CD1c-positive myeloid dendritic cell (primary cell): ENCODE measurements around the gene CRYBB1.
A peak's percentile ranks its signal among the peaks of the same experiment; 100 is the strongest.

Experiments used
- DNase-seq: peaks from one replicate; pipeline ENCODE4 v3.0.0-alpha.2; 2016; ENCODE audit errors: extremely low spot score

Gene CRYBB1

DNA sequence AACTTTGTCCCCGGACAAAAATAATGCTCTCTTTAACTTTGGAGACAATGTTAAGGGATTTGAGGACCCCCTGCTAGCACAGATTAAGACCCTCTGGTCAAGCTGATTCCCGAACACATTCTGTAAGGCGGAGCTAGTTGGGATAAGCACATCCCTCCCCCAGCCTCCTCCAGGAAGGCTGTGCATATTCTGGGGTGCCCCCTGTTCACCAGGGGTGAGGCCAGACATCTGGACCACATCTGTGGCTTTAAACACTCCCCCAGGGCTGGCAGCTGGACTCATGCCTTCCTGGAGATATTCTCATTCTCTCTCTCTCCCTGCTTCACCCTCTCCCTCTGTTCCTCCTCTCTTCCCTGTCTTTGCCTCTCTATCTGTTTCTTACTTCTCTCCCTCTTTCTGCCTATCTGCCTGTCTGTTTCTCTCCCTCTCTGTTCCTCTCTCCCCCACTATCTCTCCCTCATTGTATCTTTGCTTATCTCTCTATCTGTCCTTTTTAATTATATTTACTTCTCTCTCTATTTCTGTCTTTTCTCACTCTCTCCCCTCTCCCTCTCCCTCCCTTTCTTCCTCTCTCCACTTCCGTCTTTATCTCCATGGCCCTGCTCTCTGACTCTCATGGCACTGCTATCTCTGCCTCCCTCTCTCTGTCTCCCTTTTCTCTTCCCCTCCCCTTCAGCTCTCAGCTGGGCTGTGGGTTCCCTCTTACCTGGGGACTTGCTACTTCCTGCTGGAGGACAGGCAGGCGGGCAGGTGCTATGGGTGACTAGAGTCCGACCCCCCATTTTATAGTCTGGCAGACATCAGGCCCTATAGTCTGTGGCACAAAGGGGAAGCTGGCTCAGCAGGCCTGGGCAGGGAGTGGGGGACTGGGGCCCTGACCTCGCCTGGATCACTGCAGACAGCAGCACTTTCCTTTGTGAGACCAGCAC is at the start of gene CRYBB1:
Gene CRYBB1 (minus strand): TSS at position 757 of the 929 bp plus-strand sequence. CDS start 1,708 bp downstream, outside the sequence.
- DNase-seq = peak; percentile 9

DNA sequence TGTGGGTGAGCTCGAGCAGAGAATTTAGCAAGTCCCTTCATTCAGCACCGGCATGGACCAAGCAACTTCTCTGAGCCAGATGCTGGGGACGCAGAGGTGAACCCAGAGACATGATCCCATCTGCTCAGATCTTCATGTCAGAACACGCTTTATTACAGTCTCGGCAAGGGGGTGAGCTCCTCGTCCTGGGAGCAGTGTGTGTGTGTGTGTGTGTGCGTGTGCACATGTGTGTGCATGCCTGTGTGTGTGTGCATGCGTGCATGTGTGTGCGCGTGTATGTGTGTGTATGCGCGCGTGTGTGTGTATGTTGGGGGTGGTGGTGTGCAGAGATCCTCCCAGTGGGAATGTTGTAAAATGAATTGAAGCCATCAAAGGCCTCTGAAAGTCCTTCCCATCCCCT is 49.3 kb upstream of the CRYBB1 start:
- no peak for DNase-seq

GRCh38 chr22:26665813-26666231 is 48.0 kb upstream of the CRYBB1 start:
- DNase-seq = no peak

DNA sequence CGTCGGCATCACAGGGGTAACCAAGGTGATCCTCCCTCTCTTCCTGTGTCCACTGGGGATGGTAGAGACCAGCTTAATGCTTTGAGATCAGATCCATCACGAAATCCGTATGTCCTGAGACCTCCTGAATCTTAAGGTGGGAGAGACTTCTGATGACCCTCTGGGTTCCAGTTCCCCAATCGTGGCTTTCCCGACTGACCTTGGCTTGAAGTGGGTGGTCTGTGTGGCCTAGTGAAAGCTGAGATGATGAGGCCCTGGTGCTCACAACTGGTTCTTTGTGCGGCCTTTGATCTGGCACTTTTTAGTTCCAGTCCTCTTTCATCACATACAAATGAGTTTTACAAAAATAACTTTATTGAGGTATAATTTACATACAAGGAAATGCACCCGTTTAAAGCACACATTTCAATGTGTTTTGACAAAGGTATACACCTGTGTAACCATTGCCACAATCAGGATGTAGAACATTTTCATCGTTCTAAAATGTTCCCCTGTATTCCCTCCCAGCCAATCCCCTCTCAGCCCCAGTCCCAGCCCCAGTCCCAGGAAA is 45.6 kb upstream of the CRYBB1 start:
- no peak for DNase-seq

GRCh38 chr22:26662160-26662559 is 44.3 kb upstream of the CRYBB1 start:
- DNase-seq = no peak

DNA sequence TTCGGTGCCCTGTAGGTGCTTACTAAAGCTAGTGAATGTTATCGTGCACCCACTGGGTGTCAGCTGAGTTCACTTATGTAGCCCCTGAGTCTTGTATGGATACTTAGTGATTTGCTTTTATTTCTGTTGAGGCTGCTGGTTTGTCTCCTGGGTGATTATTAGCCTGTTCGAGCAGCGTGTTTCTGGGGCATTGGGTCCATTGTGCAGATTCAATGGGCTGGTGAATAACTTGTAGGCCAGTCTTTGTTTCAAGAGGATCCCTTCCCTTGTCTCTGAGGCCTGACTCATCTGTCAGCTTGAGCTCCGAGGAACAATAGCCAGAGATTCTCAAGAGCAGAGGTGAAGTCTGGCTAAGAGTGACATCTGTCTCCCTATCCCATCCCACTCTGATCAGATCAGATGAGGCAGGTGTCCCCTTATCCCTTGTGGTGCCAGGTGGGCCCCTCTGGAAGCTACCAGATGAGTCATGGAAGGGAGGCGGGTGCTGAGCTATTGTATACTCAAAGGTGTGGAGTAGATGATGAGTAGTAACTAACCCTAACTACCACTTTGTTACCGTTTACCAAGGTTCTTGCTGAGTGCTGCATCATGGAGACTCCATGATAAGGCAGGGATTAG is 43.2 kb upstream of the CRYBB1 start:
- DNase-seq = no peak

- DNase-seq = no peak
Measured at GRCh38 chr22:26660356-26660755, 42.5 kb upstream of the CRYBB1 start.

GRCh38 chr22:26658671-26659478 is 41.0 kb upstream of the CRYBB1 start:
- peak; percentile 62 for DNase-seq

GRCh38 chr22:26658161-26658560 is 40.3 kb upstream of the CRYBB1 start:
- no peak for DNase-seq

- peak; percentile 34 for DNase-seq
Measured at GRCh38 chr22:26656891-26657851, 39.3 kb upstream of the CRYBB1 start, which contains the start of gene MIAT. MIAT (plus strand) TSS chr22:26657588.

- no peak for DNase-seq
Measured at GRCh38 chr22:26651815-26652214, 34.0 kb upstream of the CRYBB1 start.

GRCh38 chr22:26650722-26651421 is 33.0 kb upstream of the CRYBB1 start:
- DNase-seq = no peak

- peak; percentile 50 for DNase-seq
Measured at GRCh38 chr22:26648528-26649388, 30.9 kb upstream of the CRYBB1 start.

DNA sequence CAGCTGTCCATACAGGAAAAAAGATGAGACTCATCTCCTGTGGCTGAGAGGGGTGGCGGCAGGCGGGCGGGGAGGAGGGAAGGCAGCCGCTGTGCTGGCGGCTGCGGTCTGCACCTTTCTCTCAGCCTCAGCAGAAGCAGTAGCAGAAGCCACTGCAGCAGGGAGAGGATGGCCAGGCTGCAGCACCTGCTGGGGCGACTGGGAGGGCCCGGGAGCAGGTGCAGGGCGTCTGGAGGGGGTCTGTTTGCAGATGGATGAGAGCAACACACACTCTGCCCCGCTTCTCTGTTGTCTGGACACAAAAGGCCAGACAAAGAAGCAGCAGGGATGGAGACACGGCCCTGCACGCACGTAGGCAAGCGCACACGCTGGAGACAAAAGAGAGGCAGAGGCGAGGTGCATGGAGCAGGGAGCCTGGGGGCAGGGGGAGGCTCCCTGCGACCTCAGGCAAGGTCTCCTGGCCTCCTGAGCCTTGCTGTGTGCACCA is 30.2 kb upstream of the CRYBB1 start:
- DNase-seq = no peak

- no peak for DNase-seq
Measured at GRCh38 chr22:26646158-26646557, 28.3 kb upstream of the CRYBB1 start.

DNA sequence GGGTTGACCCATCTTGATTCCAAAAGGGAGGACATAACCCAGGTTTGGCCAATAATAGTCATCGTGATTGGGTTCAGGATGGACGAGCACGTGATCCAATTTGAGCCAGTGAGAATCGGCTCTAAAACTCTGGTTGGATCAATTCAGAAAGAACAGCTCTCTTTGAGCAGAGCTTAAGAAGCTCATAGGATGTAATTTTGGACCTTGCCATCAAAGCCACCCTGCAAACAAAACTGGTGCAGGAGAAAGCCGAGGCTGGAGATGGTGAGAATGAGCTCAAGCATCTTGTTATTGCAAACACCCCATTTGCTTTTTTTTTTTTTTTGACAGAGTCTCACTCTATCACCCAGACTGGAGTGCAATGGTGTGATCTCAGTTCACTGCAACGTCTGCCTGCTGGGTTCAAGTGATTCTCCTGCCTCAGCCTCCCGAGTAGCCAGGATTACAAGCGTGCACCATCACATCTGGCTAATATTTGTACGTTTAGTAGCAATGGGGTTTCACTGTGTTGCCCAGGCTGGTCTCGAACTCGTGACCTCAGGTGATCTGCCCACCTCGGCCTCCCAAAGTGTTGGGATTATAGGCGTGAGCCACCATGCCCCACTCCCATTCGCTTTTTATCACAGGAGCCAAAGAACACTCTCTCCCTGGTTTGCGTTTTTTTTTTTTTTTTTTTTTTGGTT is 25.7 kb upstream of the CRYBB1 start:
- DNase-seq = no peak

GRCh38 chr22:26642465-26643417 is 24.9 kb upstream of the CRYBB1 start:
- peak; percentile 20 for DNase-seq
